Measurements from ENCODE around the gene GHR.

DNA sequence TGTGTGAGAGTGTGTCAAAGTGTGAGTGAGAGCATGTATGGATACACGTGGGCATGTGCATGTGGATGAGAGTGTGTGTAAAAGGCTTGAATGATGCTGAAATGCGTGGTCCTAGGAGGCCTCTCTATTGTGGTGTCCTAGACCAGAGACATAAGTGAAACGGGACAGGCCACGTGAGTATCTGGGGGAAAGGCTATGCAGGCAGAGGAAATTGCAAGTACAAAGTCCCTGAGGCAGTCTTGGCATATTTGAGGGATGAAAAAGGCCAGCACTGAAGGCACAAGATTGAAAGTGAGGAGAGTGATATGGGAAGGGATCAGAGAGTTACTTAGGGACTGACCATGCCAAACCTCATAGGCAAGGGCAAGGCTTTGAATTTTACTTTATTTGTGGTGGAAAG, 266.2 kb downstream of the GHR start:
- TF ChIP-seq, protein P1, sequence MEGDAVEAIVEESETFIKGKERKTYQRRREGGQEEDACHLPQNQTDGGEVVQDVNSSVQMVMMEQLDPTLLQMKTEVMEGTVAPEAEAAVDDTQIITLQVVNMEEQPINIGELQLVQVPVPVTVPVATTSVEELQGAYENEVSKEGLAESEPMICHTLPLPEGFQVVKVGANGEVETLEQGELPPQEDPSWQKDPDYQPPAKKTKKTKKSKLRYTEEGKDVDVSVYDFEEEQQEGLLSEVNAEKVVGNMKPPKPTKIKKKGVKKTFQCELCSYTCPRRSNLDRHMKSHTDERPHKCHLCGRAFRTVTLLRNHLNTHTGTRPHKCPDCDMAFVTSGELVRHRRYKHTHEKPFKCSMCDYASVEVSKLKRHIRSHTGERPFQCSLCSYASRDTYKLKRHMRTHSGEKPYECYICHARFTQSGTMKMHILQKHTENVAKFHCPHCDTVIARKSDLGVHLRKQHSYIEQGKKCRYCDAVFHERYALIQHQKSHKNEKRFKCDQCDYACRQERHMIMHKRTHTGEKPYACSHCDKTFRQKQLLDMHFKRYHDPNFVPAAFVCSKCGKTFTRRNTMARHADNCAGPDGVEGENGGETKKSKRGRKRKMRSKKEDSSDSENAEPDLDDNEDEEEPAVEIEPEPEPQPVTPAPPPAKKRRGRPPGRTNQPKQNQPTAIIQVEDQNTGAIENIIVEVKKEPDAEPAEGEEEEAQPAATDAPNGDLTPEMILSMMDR (IDR thresholded peaks at IDR 0.05), result no peak
- TF ChIP-seq POLR2A (IDR thresholded peaks at IDR 0.05), result no peak
